ENCODE results near the gene IQCM. TPM values are rescaled to one million over a fixed set of nuclear protein-coding genes. Genes with fewer than 3 reads are reported as not detected.

The IQCM gene
- total RNA-seq, 4 donors from 2014 or later = not detected

GRCh38 chr4:149631629-149632028, 184.0 kb downstream of the IQCM start:
- WGBS, 2 donors = 61 to 63% methylated on average over 1 of the region's 1 CpG
- H3K4me3 ChIP-seq (ENCODE audit: low read depth, poor library complexity, severe bottlenecking) = no peak overlapping the region
- DNase-seq (ENCODE audit: low spot score in 2 of 2) = no peak
- TF ChIP-seq POLR2A (IDR thresholded peaks at IDR 0.05) (no peak), CTCF (IDR thresholded peaks at IDR 0.05) (no peak)
- intact Hi-C loops (cut with DNase I; ENCODE audit: low total_unique reads) = no loop called here

- no peak overlapping the region for H3K4me3 ChIP-seq (ENCODE audit: low read depth, poor library complexity, severe bottlenecking)
- no peak for DNase-seq (ENCODE audit: low spot score in 2 of 2)
- intact Hi-C loops (cut with DNase I; ENCODE audit: low total_unique reads) = no loop called here
- no peak for TF ChIP-seq POLR2A (IDR thresholded peaks at IDR 0.05)
- TF ChIP-seq CTCF (IDR thresholded peaks at IDR 0.05) = no peak
- 65 to 76% methylated on average over 3 of the region's 3 CpGs for WGBS, 2 donors
Observed at GRCh38 chr4:149630064-149630463, 185.6 kb downstream of the IQCM start.

- intact Hi-C loops (cut with DNase I; ENCODE audit: low total_unique reads) = no loop called here
- no peak overlapping the region for H3K4me3 ChIP-seq (ENCODE audit: low read depth, poor library complexity, severe bottlenecking)
- no peak for DNase-seq (ENCODE audit: low spot score in 2 of 2)
- 75 to 95% methylated on average over 1 of the region's 1 CpG for whole genome bisulfite sequencing, 2 donors
- TF ChIP-seq POLR2A (IDR thresholded peaks at IDR 0.05) (no peak), CTCF (IDR thresholded peaks at IDR 0.05) (no peak)
Observed at GRCh38 chr4:149605601-149606378, 209.9 kb downstream of the IQCM start.

GRCh38 chr4:149604827-149605226, 210.8 kb downstream of the IQCM start:
- H3K4me3 ChIP-seq (ENCODE audit: low read depth, poor library complexity, severe bottlenecking) = no peak overlapping the region
- intact Hi-C loops (cut with DNase I; ENCODE audit: low total_unique reads) = no loop called here
- TF ChIP-seq POLR2A (IDR thresholded peaks at IDR 0.05) = no peak
- TF ChIP-seq CTCF (IDR thresholded peaks at IDR 0.05) = no peak
- no peak for DNase-seq (ENCODE audit: low spot score in 2 of 2)

- TF ChIP-seq CTCF (IDR thresholded peaks at IDR 0.05) (no peak), POLR2A (IDR thresholded peaks at IDR 0.05) (no peak)
- intact Hi-C loops (cut with DNase I; ENCODE audit: low total_unique reads) = no loop called here
- 82 to 88% methylated on average over 2 of the region's 2 CpGs for WGBS, 2 donors
- no peak for DNase-seq (ENCODE audit: low spot score in 2 of 2)
- no peak overlapping the region for H3K4me3 ChIP-seq (ENCODE audit: low read depth, poor library complexity, severe bottlenecking)
Observed at GRCh38 chr4:149595500-149595899, 220.1 kb downstream of the IQCM start.

- intact Hi-C loops (cut with DNase I; ENCODE audit: low total_unique reads) = no loop called here
- H3K4me3 ChIP-seq (ENCODE audit: low read depth, poor library complexity, severe bottlenecking) = no peak overlapping the region
- TF ChIP-seq POLR2A (IDR thresholded peaks at IDR 0.05) (no peak), CTCF (IDR thresholded peaks at IDR 0.05) (no peak)
- no peak for DNase-seq (ENCODE audit: low spot score in 2 of 2)
- WGBS, 2 donors = 69 to 81% methylated on average over 1 of the region's 1 CpG
Observed at GRCh38 chr4:149589826-149590225, 225.8 kb downstream of the IQCM start.

Measured in lower leg skin (tissue), 4 donors.